AG09319 (cell line): ENCODE results near the gene KLF11.

Experiments used
- DNase-seq: peaks from one replicate; pipeline ENCODE4 v3.0.0-alpha.2; 2010; ENCODE audit warnings: low read depth; ENCODE audit errors: extremely low read depth
- CTCF ChIP-seq: IDR thresholded peaks from 2 replicates; pipeline ENCODE4 v1.5.1; 2011; ENCODE audit warnings: low read depth, mild to moderate bottlenecking, inconsistent platforms, low read length, moderate library complexity

The KLF11 gene

GRCh38 chr2:10059016-10059351 is 15.6 kb downstream of the KLF11 start:
- no peak for DNase-seq
- TF ChIP-seq CTCF, result no peak

- DNase-seq, result no peak
- TF ChIP-seq CTCF, result no peak
Observed at GRCh38 chr2:10059552-10060335, 16.4 kb downstream of the KLF11 start.

GRCh38 chr2:10061221-10061925 is 18.0 kb downstream of the KLF11 start:
- no peak for TF ChIP-seq CTCF
- DNase-seq, result no peak

- no peak for TF ChIP-seq CTCF
- DNase-seq, result no peak
Observed at GRCh38 chr2:10062931-10063365, 19.6 kb downstream of the KLF11 start.

DNA sequence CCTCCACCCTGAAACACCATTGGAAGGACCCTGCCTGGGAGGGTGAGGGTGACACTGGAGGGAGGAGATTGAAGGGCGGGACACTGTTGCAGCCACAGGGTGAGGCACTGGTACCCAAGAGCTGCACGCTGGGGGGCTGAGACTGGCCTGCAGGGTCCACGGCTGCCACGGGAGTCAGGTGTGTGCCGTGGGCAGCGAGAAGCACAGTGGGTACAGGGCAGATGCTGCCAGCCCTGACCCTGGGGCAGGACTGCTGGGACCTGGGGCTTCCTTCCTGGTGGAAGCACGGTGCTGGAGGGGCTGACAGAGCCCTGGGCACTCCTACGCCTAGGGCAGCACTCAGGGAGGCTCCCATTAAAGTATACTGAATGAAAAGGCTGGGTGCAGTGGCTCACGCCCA is 20.2 kb downstream of the KLF11 start:
- no peak for DNase-seq
- TF ChIP-seq CTCF, result no peak

GRCh38 chr2:10064932-10065772 is 21.8 kb downstream of the KLF11 start:
- no peak for DNase-seq
- no peak for TF ChIP-seq CTCF

- no peak for DNase-seq
- TF ChIP-seq CTCF, result no peak
Observed at GRCh38 chr2:10065773-10066055, 22.4 kb downstream of the KLF11 start.
